ENCODE results near the gene KDELR1. TPM values are rescaled to one million over a fixed set of nuclear protein-coding genes. Genes with fewer than 3 reads are reported as not detected.
A peak's percentile ranks its signal among the peaks of the same experiment; 100 is the strongest.

The KDELR1 gene
- total and polyA plus RNA-seq, 9 of the 15 experiments (the other 6 are each of a cell fraction or from before 2014, with no cell fraction given): 6.1 to 165 (median 58.5) TPM

DNA sequence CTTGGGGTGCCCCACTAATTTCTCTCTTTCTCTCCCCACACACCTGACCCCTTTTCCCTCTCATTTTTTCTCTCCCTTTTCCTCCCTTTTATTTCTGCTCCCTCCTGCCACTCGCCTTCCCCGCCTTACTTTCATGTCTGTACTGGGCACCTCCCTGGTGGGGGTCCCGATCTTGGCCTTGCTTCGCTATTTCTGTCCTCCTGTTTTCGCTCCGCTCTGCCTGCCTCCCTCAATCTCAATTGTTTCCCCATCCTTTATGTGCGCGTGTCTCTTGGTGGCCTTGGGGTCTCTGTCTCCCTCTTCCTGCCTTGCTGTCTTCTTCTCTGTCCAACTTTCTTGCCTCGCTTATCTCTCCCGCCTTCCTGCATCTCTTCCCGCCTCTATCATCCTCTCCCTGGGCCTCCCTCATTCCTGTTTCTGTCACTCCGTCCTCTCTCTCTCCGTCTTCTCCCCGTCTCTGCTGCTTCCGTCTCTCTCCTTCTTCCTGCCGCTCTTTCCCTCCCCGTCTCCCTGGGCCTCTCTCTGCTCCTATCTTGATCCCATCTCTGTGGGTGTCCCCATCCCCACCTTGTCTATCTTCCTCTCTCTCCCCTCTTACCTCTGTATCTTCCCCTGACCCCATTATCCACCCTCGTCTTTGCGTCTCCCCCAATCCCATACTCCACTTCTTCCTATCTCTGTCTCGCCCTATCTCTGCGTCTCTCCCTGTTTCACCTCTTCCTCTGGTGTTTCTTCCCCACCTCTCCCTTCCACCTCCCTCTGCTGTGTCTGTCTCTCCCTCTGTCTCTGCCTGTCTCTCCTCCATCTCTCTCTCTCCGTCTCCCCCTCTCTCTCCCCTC is 6.1 kb upstream of the KDELR1 start (continued):
- TF ChIP-seq POLR2A (conservative IDR thresholded peaks at IDR 0.05) (peak; percentile 73), CHD4 (IDR thresholded peaks at IDR 0.05; ENCODE audit: insufficient read depth, insufficient replicate concordance, low read depth, low read length, poor library complexity, severe bottlenecking) (no peak), CCNT2 (IDR thresholded peaks at IDR 0.05; ENCODE audit: borderline replicate concordance, extremely low read depth, insufficient read length, low read depth, low read length) (no peak), JUND (IDR thresholded peaks at IDR 0.05; ENCODE audit: borderline replicate concordance, low read depth, low read length) (no peak), JUND (tag; IDR thresholded peaks at IDR 0.05; ENCODE audit: borderline replicate concordance, low read depth, low read length) (no peak), PYGO2 (tag; IDR thresholded peaks at IDR 0.05) (no peak), HDAC6 (IDR thresholded peaks at IDR 0.05; ENCODE audit: low read depth, low read length) (no peak), NR3C1 (CRISPR knock-in tag; IDR thresholded peaks at IDR 0.05) (no peak), ZNF184 (CRISPR knock-in tag; IDR thresholded peaks at IDR 0.05) (no peak), IFI16 (CRISPR knock-in tag; IDR thresholded peaks at IDR 0.05) (no peak), SMARCE1 (IDR thresholded peaks at IDR 0.05) (peak; percentile 88)
- TF ChIP-seq, protein P1, sequence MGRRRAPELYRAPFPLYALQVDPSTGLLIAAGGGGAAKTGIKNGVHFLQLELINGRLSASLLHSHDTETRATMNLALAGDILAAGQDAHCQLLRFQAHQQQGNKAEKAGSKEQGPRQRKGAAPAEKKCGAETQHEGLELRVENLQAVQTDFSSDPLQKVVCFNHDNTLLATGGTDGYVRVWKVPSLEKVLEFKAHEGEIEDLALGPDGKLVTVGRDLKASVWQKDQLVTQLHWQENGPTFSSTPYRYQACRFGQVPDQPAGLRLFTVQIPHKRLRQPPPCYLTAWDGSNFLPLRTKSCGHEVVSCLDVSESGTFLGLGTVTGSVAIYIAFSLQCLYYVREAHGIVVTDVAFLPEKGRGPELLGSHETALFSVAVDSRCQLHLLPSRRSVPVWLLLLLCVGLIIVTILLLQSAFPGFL (CRISPR knock-in tag; IDR thresholded peaks at IDR 0.05): no peak
- TF ChIP-seq, protein P2, sequence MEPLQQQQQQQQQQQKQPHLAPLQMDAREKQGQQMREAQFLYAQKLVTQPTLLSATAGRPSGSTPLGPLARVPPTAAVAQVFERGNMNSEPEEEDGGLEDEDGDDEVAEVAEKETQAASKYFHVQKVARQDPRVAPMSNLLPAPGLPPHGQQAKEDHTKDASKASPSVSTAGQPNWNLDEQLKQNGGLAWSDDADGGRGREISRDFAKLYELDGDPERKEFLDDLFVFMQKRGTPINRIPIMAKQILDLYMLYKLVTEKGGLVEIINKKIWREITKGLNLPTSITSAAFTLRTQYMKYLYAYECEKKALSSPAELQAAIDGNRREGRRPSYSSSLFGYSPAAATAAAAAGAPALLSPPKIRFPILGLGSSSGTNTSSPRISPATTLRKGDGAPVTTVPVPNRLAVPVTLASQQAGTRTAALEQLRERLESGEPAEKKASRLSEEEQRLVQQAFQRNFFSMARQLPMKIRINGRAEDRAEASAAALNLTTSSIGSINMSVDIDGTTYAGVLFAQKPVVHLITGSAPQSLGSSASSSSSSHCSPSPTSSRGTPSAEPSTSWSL (CRISPR knock-in tag; IDR thresholded peaks at IDR 0.05; ENCODE audit: borderline replicate concordance): no peak
- TF ChIP-seq, protein P3, sequence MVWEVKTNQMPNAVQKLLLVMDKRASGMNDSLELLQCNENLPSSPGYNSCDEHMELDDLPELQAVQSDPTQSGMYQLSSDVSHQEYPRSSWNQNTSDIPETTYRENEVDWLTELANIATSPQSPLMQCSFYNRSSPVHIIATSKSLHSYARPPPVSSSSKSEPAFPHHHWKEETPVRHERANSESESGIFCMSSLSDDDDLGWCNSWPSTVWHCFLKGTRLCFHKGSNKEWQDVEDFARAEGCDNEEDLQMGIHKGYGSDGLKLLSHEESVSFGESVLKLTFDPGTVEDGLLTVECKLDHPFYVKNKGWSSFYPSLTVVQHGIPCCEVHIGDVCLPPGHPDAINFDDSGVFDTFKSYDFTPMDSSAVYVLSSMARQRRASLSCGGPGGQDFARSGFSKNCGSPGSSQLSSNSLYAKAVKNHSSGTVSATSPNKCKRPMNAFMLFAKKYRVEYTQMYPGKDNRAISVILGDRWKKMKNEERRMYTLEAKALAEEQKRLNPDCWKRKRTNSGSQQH (CRISPR knock-in tag; IDR thresholded peaks at IDR 0.05): peak; percentile 98

All from K562 (cell line).